Caco-2 (cell line): ENCODE data around the gene RAB4B. TPM values are rescaled to one million over a fixed set of nuclear protein-coding genes. Genes with fewer than 3 reads are reported as not detected.
A peak's percentile ranks its signal among the peaks of the same experiment; 100 is the strongest.

Experiments used
- BruUV-seq: library from RNA; stranded (reverse); fragments of 400-500 nt; replicated peaks from 2 replicates; lab custom pipeline; 2021; lab: Mats Ljungman, UMichigan
- CTCF ChIA-PET: fragments of 300-600 bp; sonication (Branson Sonifier 250); formaldehyde crosslinking; loops from one replicate; lab custom pipeline; 2022; ENCODE audit warnings: antibody characterized with exemption; lab: Charles Lee
- POLR2A ChIA-PET: fragments of 300-600 bp; sonication (Branson Sonifier 250); formaldehyde crosslinking; loops from one replicate; lab custom pipeline; 2022; ENCODE audit warnings: antibody characterized with exemption; lab: Charles Lee
- DNase-seq, 2 experiments: peaks; one replicate each; pipeline versions ENCODE4 v3.0.0 to v3.0.0-alpha.2; 2020 to 2022
- H3K27me3 ChIP-seq: replicated peaks from 2 replicates; pipeline ENCODE4 v1.6.0; 2011; ENCODE audit warnings: low read length; ENCODE audit not compliant: control insufficient read depth, insufficient read depth
- H3K36me3 ChIP-seq: 2 replicates; pipeline ENCODE4 v1.5.1; 2011; ENCODE audit warnings: low read length; ENCODE audit not compliant: control insufficient read depth, insufficient read depth
- H3K4me1 ChIP-seq: fragments of 250-450 bp; sonication (Bioruptor Pico); 2 replicates; pipeline ENCODE4 v1.5.1; 2020; ENCODE audit warnings: mild to moderate bottlenecking
- H3K4me3 ChIP-seq: 2 replicates; pipeline ENCODE4 v1.5.1; 2011; ENCODE audit warnings: low read depth, mild to moderate bottlenecking, control low read depth, low read length
- H3K9me3 ChIP-seq: fragments of 250-450 bp; sonication (Bioruptor Pico); 2 replicates; pipeline ENCODE4 v1.5.1; 2020; ENCODE audit warnings: mild to moderate bottlenecking, moderate library complexity
- H3K27ac Mint-ChIP-seq: one replicate; pipeline ENCODE4 v1.8.0; 2022; ENCODE audit warnings: mixed read lengths; ENCODE audit not compliant: unreplicated experiment
- H3K27me3 Mint-ChIP-seq: one replicate; pipeline ENCODE4 v1.8.0; 2022; ENCODE audit warnings: mixed read lengths; ENCODE audit not compliant: insufficient read depth, unreplicated experiment
- H3K36me3 Mint-ChIP-seq: one replicate; pipeline ENCODE4 v1.8.0; 2022; ENCODE audit warnings: mild to moderate bottlenecking, mixed read lengths; ENCODE audit not compliant: insufficient read depth, unreplicated experiment
- H3K4me1 Mint-ChIP-seq: one replicate; pipeline ENCODE4 v1.8.0; 2022; ENCODE audit warnings: low read depth, mixed read lengths; ENCODE audit not compliant: unreplicated experiment
- H3K4me3 Mint-ChIP-seq: one replicate; pipeline ENCODE4 v1.8.0; 2022; ENCODE audit warnings: mild to moderate bottlenecking, moderate library complexity, mixed read lengths; ENCODE audit not compliant: unreplicated experiment
- H3K9me3 Mint-ChIP-seq: one replicate; pipeline ENCODE4 v1.8.0; 2022; ENCODE audit warnings: mixed read lengths; ENCODE audit not compliant: unreplicated experiment
- intact Hi-C: fragments of 100-400 bp; cut with micrococcal nuclease; formaldehyde crosslinking; loops from one replicate; pipeline ENCODE4 v1.10.0; 2022; ENCODE audit not compliant: unreplicated experiment
- total RNA-seq: library from RNA; stranded (reverse); gene quantifications from 2 replicates; pipeline ENCODE4 v1.2.3, GENCODE V29; 2022
- TF ChIP-seq, protein P1 (sequence below), 2 experiments: fragments of 200-600 bp in 1 of 2; IDR thresholded peaks; 1 replicate in 1 of 2; 2 replicates in 1 of 2; pipeline versions ENCODE4 v1.5.1 to v1.8.0; 2011 to 2022; ENCODE audit warnings: antibody characterized with exemption in 1 of 2, control low read depth in 1 of 2, inconsistent platforms in 1 of 2, low read depth in 1 of 2, low read length in 1 of 2, mild to moderate bottlenecking in 1 of 2, moderate library complexity in 1 of 2; ENCODE audit not compliant: insufficient read depth in 1 of 2, severe bottlenecking in 1 of 2, unreplicated experiment in 1 of 2

RAB4B gene
- total RNA-seq, 1 experiment from 2014 or later = 21.5 TPM

DNA sequence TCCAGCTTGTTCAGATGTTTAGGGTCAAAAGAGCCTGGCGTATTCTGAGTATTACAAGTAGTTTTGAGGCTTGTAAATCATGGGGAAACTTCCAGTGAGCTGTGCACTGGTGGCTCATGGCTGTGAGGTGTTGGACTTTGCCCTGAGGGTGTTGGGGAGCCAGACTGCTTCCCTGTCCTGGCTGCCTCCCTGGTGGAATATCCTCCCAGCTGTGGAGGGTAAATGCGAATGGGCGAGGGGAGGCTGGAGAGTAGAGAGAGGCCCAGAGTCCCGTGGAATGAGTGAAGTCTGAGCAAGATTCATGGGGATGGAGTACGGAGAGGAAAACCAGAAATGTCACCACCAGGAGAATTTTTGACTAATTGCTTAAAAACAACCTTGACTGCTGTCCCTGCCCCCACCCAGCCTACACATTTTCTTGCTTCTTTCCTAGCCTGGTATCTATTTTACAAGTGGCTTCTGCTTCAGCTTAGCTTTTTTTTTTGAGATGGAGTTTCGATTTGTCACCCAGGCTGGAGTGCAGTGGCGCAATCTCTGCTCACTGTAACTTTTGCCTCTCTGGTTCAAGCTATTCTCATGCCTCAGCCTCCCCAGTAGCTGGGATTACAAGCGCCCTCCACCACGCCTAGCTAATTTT is 23.3 kb upstream of the RAB4B start:
- H3K4me1 Mint-ChIP-seq = peaks cover 23% of the 10 kb centered on the region
- H3K4me3 ChIP-seq = no peak overlapping the region
- no peaks in the 10 kb centered on the region for H3K9me3 Mint-ChIP-seq
- DNase-seq = no peak
- TF ChIP-seq, protein P1, sequence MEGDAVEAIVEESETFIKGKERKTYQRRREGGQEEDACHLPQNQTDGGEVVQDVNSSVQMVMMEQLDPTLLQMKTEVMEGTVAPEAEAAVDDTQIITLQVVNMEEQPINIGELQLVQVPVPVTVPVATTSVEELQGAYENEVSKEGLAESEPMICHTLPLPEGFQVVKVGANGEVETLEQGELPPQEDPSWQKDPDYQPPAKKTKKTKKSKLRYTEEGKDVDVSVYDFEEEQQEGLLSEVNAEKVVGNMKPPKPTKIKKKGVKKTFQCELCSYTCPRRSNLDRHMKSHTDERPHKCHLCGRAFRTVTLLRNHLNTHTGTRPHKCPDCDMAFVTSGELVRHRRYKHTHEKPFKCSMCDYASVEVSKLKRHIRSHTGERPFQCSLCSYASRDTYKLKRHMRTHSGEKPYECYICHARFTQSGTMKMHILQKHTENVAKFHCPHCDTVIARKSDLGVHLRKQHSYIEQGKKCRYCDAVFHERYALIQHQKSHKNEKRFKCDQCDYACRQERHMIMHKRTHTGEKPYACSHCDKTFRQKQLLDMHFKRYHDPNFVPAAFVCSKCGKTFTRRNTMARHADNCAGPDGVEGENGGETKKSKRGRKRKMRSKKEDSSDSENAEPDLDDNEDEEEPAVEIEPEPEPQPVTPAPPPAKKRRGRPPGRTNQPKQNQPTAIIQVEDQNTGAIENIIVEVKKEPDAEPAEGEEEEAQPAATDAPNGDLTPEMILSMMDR (IDR thresholded peaks at IDR 0.05; ENCODE audit: insufficient read depth in 1 of 2, low read depth in 1 of 2, low read length in 1 of 2, severe bottlenecking in 1 of 2, unreplicated experiment in 1 of 2) = no peak
- peak overlapping the region; percentile 32 for H3K4me3 Mint-ChIP-seq
- H3K4me1 ChIP-seq = peaks cover 13% of the 10 kb centered on the region
- ChIA-PET POLR2A (interaction anchor here (0.5 to 1.7 kb wide), 8 partner anchors 23 to 1681 kb away, joined by 3 to 24 read pairs (median 5); partner anchors contain the start of genes COQ8B, EGLN2, ITPKC and RAB4B), CTCF (interaction anchor here (0.6 kb wide), 3 partner anchors 93 to 1105 kb away, joined by 3 to 6 read pairs (median 4); no protein-coding TSS in a partner anchor)
- H3K27ac Mint-ChIP-seq = peak overlapping the region; percentile 52
- intact Hi-C loops = loop anchor here (10.0 kb wide), 1 partner anchor 90 kb away; no protein-coding TSS in a partner anchor
- BruUV-seq = no TSS peak
- no peaks in the 10 kb centered on the region for H3K9me3 ChIP-seq
- H3K27me3 ChIP-seq = no peaks in the 10 kb centered on the region
- peaks cover 97% of the 10 kb centered on the region for H3K36me3 Mint-ChIP-seq
- H3K27me3 Mint-ChIP-seq = no peaks in the 10 kb centered on the region
- peaks cover 3% of the 10 kb centered on the region for H3K36me3 ChIP-seq

DNA sequence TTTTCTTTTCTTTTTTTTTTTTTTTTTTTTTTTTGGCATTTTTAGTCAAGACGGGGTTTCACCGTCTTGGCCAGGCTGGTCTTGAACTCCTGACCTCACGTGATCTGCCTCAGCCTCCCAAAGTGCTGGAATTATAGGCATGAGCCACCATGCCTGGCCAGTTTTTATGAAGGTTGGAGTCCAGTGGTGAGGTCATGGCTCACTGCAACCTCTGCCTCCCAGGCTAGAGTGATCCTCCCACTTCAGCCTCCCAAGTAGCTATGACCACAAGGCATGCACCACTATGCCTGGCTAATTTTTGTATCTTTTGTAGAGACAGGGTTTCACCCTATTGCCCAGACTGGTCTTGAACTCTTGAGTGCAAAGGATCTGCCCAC is 22.8 kb upstream of the RAB4B start:
- TF ChIP-seq, protein P1 (IDR thresholded peaks at IDR 0.05; ENCODE audit: insufficient read depth in 1 of 2, low read depth in 1 of 2, low read length in 1 of 2, severe bottlenecking in 1 of 2, unreplicated experiment in 1 of 2) = no peak
- H3K36me3 ChIP-seq = peaks cover 3% of the 10 kb centered on the region
- H3K9me3 ChIP-seq = no peaks in the 10 kb centered on the region
- CTCF ChIA-PET = no interaction called here
- Mint-ChIP-seq H3K27ac (no peak overlapping the region), H3K4me3 (no peak overlapping the region), H3K9me3 (no peaks in the 10 kb centered on the region), H3K36me3 (peaks cover 97% of the 10 kb centered on the region), H3K27me3 (no peaks in the 10 kb centered on the region), H3K4me1 (peaks cover 18% of the 10 kb centered on the region)
- H3K4me1 ChIP-seq = peaks cover 11% of the 10 kb centered on the region
- intact Hi-C loops = loop anchor here (10.0 kb wide), 1 partner anchor 90 kb away; no protein-coding TSS in a partner anchor
- POLR2A ChIA-PET = interaction anchor here (0.6 to 1.7 kb wide), 5 partner anchors 23 to 609 kb away, joined by 5 to 24 read pairs (median 5); partner anchors contain the start of genes COQ8B, ITPKC and RAB4B
- H3K4me3 ChIP-seq = no peak overlapping the region
- BruUV-seq = no TSS peak
- DNase-seq = no peak
- no peaks in the 10 kb centered on the region for H3K27me3 ChIP-seq

DNA sequence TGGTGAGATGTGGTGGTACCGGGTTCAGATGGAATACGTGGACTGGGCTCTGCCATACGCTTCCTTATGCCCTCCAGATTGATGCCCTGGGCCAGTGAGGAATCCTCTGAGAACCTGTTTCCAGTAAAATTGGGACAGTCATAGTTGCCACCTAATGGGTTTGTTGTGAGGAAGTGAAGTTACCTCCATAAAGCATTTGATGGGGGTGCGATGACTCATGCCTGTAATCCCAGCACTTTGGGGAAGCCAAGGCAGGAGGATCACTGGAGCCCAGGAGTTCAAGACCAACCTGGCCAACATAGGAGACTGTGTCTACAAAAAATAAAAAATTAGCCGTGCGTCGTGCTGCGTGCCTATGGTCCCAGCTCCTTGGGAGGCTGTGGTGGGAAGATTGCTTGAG is 22.3 kb upstream of the RAB4B start:
- no peak for DNase-seq
- ChIA-PET POLR2A (interaction anchor here (1.7 to 3.1 kb wide), 2 partner anchors 22 kb away, joined by 11 to 24 read pairs; partner anchors contain the start of gene RAB4B), CTCF (interaction anchor here (1.4 kb wide), 1 partner anchor 22 kb away, joined by 3 read pairs; no protein-coding TSS in a partner anchor)
- H3K9me3 Mint-ChIP-seq = no peaks in the 10 kb centered on the region
- Histone ChIP-seq H3K9me3 (no peaks in the 10 kb centered on the region), H3K27me3 (no peaks in the 10 kb centered on the region), H3K4me1 (peaks cover 11% of the 10 kb centered on the region), H3K36me3 (peaks cover 5% of the 10 kb centered on the region), H3K4me3 (no peak overlapping the region)
- peaks cover 16% of the 10 kb centered on the region for H3K4me1 Mint-ChIP-seq
- peaks cover 97% of the 10 kb centered on the region for H3K36me3 Mint-ChIP-seq
- intact Hi-C loops = loop anchor here (10.0 kb wide), 1 partner anchor 91 kb away; no protein-coding TSS in a partner anchor
- no peak overlapping the region for H3K4me3 Mint-ChIP-seq
- TF ChIP-seq, protein P1 (IDR thresholded peaks at IDR 0.05; ENCODE audit: insufficient read depth in 1 of 2, low read depth in 1 of 2, low read length in 1 of 2, severe bottlenecking in 1 of 2, unreplicated experiment in 1 of 2) = no peak
- no TSS peak for BruUV-seq
- no peaks in the 10 kb centered on the region for H3K27me3 Mint-ChIP-seq
- no peak overlapping the region for H3K27ac Mint-ChIP-seq
